Stimulated activated CD8-positive, alpha-beta memory T cell treated with anti-CD3 and anti-CD28 coated beads, Interleukin-4, amount 100 ng/mL, for 1 hour (primary cell): Measurements from ENCODE around the gene TSHZ3.

Experiments used
- DNase-seq, 2 donors: peaks; one replicate each; pipeline ENCODE4 v3.0.0-alpha.2; 2020; ENCODE audit warnings: low read depth in 2 of 2, low spot score in 1 of 2

The TSHZ3 gene, protein sequence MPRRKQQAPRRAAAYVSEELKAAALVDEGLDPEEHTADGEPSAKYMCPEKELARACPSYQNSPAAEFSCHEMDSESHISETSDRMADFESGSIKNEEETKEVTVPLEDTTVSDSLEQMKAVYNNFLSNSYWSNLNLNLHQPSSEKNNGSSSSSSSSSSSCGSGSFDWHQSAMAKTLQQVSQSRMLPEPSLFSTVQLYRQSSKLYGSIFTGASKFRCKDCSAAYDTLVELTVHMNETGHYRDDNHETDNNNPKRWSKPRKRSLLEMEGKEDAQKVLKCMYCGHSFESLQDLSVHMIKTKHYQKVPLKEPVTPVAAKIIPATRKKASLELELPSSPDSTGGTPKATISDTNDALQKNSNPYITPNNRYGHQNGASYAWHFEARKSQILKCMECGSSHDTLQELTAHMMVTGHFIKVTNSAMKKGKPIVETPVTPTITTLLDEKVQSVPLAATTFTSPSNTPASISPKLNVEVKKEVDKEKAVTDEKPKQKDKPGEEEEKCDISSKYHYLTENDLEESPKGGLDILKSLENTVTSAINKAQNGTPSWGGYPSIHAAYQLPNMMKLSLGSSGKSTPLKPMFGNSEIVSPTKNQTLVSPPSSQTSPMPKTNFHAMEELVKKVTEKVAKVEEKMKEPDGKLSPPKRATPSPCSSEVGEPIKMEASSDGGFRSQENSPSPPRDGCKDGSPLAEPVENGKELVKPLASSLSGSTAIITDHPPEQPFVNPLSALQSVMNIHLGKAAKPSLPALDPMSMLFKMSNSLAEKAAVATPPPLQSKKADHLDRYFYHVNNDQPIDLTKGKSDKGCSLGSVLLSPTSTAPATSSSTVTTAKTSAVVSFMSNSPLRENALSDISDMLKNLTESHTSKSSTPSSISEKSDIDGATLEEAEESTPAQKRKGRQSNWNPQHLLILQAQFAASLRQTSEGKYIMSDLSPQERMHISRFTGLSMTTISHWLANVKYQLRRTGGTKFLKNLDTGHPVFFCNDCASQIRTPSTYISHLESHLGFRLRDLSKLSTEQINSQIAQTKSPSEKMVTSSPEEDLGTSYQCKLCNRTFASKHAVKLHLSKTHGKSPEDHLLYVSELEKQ

DNA sequence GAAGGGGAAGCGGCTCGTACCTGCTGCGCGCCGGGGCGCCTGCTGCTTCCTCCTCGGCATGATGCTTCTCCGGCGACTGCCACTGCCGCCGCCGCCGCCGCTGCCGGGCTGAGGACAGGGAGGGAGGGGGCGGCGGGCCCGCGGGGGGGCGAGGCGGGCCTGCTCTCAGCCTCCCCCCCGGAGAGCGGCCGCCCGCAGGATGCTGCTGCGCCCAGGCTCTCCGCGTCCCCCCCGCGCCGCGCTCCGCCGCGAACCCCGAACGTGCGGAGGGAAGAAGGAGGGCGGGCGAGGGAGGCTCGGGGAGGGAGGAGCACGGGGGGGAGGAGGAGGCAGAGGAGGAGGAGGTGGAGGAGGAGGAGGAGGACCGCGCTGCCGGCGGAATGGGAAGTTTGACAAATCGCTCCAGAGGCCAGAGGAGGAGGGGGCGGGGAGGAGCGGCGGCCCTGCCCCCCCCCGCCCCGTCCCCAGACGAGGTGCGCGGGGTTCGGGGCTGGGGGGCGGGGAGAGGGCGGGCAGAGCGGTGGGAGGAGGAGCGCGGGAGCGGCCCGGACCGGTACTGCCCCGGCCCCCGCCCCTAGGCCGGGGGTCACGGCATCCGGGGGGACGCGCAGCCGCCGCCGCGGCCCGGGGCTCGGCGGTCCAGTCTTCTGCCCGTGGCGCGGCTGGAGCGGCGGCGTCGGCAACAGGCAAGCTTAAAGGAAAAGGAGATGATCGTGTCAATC, at the start of gene TSHZ3:
TSS of gene TSHZ3 (minus strand) at position 277 of the 722 bp plus-strand sequence. CDS start at position 60, 217 bp downstream.
- DNase-seq: no peak

DNA sequence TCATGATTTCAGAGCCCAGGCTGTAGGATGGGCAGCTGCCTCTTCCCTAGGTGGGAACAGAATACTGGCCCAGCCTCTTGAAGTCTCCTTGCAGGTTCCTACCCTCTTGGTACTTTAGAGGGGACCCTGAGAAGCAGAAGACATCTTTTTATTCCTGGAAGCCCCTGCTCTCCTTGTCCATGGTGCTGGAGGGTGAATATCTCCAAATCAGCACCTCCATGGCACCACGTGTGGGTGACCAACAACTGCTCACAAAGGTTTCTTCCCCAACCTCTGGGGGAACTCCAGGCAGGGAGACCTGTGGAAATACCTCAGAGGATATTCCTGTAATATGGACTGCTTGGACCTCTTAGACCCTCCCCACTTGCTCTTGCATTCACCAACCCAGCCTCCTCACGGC, 48.1 kb upstream of the TSHZ3 start:
- DNase-seq: no peak

DNA sequence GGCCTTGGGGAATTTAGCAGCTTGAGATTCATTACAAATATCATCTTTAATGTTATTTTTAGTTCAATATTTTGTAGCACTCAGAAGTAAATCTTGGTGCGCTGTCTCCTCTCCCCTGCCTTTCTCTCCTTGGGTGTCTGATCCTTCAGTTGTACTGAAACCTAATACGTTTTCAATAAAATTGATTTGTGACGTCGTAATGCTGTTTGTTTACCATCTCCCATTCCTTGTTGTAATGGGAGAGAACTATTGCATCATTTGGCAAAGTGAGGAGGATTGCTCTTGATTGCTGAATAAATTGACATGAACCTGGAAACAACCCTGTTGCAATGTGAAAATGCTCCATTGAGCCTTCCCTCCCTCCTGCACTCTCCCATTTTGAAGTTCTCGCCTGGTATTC, 43.2 kb upstream of the TSHZ3 start:
- no peak for DNase-seq

DNA sequence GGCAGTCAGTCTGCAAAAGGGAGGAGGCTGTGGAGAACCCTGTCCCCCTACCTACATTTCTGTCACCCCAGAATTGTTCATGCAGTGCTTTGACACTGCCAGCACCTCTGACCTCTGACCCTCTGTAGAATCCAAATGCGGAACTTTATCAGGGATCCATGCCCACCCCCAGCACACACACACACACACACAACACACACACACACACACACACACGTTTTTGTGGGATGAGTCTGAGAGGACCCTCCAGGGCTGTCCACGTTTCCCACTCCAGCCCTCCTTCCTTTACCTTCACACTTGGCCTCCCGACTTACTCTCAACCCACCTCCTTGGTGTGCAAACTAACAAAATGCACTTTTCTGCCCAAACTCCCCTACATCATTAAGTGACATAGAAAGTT, 42.3 kb upstream of the TSHZ3 start:
- DNase-seq: no peak

DNA sequence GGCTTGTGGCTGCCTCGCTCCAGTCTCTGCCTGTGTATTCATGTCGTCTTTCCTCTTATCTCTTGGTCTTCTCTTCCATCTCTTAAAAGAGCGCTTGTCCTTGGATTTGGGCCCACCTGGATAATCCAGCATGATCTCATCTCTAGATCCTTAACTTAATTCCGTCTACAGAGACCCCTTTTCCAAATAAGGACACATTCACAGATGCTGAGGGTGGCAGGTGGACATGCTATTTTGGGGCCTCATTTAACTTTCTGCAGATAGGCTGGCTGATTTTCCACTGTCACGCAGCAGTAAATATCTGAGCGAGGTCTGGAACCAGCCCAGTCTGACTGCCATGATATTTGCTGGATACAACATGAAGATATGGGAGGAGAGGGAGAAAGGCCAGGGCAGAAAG, 41.5 kb upstream of the TSHZ3 start:
- DNase-seq: no peak

DNA sequence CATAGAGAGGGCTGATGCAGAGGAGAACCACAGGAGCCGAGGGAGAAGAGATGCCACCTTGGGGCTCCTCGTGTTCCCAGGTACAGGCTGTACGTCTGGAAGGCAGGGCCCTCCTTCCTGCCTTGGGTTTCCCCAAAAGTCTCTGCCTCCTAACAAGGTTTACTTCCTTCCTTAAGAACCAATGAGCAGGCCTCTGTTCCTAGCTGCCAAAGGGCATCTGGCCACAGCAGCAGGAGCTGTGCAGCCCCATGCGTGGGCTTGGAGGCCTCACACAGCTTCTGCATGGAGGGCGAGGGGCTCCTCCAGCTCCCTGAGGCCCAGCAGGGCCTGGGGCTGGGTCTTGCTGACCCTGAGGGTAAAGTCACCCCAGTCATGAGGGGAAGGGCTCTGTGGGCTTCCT, 40.6 kb upstream of the TSHZ3 start:
- no peak for DNase-seq

DNA sequence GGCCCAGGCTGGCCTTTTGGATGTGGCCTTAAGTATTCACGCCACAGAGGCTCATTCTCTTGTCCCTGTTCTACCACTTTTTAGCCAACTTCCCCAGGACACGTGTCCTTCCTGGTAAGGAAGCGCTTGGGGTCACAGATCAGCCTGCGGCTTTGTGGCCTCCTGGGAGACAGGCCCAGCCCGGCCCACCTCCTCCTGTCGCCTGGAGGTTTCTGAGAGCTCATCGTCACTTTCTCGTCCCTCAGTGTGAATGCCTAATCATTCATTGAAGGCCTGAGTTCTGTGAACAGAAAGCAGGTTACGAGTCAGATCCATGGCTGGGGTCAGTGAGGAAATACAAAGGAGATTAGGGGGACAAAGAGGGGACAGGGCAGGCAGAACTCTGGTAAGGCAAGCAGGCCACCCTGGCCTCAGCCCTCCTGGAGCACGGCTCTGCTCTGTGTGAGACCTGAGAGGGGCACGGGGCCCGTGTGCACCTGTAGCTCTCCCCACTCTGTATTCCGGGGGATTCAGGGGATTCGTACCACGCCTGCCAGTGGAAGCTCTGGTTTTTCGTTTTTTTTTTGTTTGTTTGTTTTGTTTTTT, 38.6 kb upstream of the TSHZ3 start:
- no peak for DNase-seq

DNA sequence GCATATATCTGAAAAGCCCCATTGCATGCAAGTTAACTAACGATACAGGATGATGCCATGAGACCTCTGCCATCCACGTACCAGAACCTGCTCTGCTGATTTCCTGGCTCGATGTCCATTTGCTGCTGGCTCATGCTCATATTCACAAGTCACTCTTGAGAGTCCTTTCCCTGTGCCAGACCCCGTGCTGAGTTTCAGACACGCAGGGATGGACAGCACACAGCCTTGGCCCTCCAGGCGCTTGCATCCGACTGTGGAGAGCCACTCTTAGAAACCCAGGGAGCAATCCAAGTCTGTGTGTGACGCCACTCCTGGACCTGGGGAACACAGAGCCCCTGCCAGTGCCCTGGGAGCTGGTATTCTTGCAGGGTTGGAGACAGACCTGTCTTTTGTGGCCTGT, 37.6 kb upstream of the TSHZ3 start:
- DNase-seq: no peak

DNA sequence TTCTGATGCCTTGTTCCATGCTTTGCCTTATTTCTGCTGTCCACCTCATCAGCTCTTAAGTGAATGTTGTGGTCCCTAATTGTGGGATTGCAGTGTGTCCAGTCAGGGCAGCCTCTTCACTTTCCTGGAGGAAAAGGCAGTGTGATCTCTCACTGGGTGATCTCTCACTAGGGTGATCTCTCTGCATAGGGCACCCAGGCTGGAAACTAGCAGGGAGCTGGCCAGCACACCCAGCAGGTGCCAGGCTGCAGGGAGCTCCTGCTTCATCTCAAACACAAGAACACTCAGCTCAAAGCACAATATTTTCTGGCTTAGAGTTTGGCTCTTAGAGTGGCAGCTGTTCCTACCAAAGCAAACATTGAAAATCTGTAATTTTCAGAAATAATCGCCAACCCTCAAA, 36.5 kb upstream of the TSHZ3 start:
- no peak for DNase-seq

DNA sequence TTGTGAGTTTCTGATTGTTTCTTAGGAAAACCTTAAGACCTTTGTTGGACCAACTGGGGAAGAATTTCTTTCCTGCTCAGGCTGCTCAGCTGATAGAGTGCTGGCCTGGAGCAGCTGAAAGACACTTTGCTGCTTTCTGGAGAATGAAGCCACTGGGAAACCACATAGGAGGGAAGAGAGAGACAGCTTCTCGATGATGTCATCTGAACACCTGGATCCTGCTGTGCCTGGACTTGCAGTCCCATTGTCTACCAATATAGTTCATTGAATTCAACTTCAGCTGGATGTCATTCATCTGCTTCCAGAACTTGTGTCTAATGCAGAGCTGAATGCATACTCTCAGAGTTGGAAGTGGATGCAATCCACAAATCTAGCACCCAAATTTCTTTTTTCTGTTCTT, 34.3 kb upstream of the TSHZ3 start:
- no peak for DNase-seq

DNA sequence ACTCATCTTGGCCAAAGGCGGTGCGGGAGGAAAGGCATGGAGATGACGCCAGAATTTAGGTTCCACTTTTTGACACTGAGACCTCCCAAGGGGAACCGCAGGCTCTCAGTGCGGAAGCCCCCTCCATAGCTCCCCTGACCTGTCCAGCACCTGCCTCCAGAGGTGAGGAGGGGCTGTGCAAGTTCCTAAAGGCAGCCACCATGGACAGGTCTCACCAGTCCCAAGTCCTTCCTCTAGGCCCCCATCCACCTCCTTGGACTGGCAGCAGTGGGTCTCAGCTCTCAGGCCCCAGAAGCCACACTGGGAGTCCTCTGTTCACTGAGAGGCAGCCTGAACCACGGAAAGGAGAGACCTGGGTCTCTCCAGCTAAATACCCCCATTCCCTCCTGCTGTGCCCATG, 31.6 kb upstream of the TSHZ3 start:
- DNase-seq: no peak

DNA sequence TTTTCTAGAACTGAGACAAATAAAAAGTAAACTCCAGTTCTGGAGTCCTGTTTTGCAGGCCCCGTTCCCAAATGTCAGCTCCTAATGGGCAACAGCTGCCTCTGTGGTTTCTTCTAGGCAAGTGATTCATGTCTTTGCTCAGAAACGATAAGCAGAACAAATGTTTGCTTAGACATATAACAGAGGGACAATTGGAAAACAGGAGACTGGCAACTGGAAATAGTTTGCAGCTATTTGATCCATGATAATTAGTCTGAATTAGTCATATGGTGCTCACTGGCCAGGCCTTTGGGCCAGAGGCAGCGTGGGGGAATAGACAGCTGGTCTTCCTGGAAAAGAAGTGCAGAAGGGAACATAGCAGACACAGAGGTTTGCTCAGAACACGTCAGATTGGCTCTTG, 29.2 kb upstream of the TSHZ3 start:
- DNase-seq: no peak

DNA sequence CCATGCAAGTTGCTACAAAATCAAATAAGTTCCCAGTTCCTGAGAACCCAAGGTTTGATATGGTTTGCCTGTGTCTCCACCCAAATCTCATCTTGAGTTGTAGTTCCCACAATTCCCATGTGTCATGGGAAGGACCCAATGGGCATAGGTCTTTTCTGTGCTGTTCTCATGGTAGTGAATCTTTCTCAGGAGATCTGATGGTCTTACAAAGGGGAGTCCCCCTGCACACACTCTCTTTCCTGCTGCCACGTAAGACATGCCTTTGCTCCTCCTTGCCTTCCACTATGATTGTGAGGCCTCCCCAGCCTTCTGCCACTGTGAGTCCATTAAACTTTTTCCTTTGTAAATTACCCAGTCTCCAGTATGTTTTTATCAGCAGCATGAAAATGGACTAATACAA, 28.5 kb upstream of the TSHZ3 start:
- DNase-seq: no peak

DNA sequence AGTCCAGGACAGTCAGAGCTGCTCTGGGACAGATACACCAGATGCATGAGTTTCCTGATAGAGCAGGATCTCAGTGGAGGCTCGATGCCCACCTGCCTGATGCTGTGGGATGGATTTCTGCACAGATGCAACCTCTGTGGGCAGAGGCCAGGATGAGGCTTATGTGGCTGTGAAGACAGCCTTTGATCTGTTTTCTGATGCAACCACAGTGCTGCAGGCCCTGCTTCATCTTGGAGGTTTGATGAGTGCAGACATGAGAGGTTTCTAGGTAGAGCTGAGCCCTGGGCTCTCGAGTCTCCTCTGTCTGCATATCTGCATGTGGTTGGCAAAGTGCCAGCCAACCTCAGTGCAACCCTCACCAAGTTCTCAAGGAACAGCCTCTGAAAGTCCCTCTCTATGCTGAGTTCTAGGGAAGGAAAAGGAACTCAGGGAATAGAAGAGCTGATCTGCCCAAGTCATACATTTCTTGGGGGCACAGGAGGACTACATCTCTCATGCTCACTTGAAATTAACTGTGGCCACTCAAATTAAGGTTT, 23.1 kb upstream of the TSHZ3 start:
- DNase-seq: no peak

DNA sequence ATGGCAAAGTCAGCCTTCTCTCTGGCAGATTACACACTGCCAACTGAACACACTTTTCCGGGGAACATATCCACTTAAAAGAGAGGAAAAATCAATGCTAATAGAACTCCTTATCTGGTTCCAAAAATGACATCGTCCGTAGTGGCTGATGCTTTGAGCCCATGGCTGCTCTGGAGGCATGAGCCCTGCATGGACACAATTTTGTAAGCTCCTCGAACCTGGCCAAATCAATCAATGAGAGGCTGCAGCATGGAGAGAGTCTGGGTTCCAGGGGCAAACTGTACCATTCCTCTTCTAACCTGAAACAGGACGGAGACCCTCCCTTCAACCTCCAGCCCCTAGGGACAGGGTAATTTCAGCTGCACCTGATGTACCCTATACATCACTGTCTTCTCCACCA, 21.0 kb upstream of the TSHZ3 start:
- no peak for DNase-seq

DNA sequence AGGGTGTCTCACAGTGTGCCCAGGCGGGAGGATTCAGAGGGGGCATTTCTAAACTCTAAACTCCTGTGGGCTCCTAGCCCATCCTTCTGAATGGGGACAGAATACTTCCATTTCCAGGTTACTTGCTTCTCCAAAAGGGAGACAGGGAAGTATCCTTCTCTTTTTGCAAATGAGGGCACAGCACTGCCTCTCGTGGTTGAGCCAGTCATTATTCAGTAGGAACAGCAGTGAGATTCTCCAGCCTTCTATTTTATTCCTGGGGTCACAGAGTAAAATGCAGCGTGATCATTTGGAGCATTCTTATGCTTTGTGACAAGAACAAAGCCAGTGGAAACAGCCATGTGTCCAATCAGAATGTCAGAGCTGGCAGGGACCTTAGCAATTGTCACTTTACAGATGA, 15.7 kb upstream of the TSHZ3 start:
- no peak for DNase-seq

DNA sequence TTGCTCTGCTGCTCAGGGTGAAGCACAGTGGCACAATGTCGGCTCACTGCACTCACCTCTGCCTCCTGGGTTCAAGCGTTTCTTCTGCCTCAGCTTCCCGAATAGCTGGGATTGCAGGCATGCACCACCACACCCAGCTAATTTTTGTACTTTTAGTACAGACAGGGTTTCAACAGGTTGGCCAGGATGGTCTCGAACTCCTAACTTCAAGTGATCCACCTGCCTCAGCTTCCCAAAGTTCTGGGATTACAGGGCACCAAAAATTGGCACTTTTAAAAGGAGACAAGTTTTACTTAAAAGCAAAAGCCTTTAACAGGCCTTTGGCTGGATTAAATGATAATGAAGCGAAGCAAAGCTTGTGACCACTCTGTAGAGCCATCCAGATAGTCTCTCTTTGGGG, 12.5 kb upstream of the TSHZ3 start:
- DNase-seq: no peak

DNA sequence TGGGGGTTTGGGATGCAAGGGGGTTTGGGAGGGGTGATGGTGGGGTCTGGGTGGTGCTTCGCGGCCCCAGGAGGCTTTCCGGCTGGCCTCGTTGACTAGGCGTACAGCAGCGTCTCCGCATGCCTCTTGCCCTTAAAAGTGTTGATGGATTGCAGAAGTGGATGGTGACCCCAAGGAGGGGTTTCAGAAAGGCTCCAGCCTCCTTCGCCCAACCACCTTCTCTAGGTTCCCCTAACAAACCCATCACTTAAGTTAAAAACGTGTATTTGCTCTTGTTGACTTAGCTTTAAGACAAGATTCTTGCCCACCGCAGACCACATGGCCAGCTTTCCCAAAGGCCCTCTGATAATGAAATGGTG, 8.1 kb upstream of the TSHZ3 start:
- no peak for DNase-seq

DNA sequence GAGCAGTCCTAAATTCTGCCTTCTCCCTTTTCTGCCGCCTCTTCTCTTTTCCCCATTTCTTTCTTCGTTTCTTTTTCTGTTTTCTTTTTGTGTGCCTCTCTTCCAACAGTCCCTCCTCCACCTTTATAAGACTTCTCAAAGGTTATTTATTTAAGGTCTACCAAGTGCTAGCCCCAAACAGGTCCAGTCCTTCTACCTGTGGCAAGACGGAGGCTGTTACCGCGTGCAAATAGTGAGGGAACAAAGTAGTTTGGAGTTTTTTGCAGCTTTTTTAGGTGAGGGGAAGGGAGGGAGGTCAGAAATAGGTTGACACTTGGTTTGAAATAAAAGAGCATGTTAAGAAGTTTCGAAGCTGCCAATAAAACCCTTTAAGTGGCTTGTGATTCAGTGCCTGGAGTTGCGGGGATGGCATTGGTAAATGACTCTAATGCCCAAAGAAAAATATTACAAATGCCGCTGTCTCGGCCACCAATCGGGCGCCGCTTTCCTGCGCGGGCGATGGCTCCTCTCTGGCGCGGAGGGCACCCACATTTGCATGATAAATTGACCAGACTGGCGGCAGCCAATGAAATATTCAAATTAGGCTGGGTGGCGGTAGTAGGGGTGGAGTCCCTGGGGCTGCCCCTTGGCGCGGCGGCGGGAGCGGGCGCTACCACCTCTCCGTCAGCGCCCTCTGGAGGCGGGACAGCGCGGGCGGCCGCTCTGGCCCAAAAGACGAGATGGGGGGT, 7.5 kb upstream of the TSHZ3 start:
- DNase-seq: no peak

DNA sequence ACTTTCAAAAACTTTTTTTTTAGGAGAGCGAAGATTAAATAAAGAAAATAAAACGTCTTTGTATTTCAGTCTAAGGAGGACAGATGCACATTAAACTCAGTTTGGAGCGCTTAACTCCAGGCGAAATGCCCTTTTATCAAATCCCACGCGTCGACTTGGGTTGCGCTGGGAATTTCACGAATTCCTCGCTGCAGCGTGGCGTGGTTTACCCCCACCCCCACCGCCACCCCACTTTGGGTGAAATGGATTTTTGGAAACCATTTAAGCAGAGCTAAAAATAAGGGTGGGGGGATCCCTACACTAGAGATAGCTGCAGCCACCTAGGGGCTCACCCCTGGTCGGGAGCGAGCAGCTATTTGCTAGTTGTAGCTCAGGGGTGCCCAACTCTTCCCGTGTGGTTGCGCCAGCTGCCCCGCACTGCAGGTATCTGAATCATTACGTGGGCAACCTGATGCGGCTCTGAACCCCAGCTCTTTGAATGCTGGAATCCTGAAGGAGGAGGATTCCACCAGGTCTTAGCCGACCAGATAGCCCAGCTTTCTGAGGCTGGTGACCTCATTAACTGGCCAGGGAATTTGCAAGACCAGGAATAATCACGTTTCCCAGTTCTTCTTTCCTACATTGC, 6.5 kb upstream of the TSHZ3 start:
- DNase-seq: no peak
